Neural crest cell (in vitro differentiated cells): Measurements from ENCODE around the gene DENND1A. TPM values are rescaled to one million over a fixed set of nuclear protein-coding genes. Genes with fewer than 3 reads are reported as not detected.

Experiments
- DNase-seq: peaks from one replicate; pipeline ENCODE4 v3.0.0; 2021; ENCODE audit warnings: low read depth, mixed read lengths, low spot score
- H3K27ac Mint-ChIP-seq: one replicate; pipeline ENCODE4 v1.8.0; 2021; ENCODE audit warnings: mild to moderate bottlenecking, mixed read lengths; ENCODE audit not compliant: unreplicated experiment
- H3K27me3 Mint-ChIP-seq: 2 replicates; pipeline ENCODE4 v1.8.0; 2021; ENCODE audit warnings: low read depth, mild to moderate bottlenecking, mixed read lengths
- H3K36me3 Mint-ChIP-seq: 2 replicates; pipeline ENCODE4 v1.8.0; 2021; ENCODE audit warnings: low read depth, mild to moderate bottlenecking, mixed read lengths
- H3K4me1 Mint-ChIP-seq: 2 replicates; pipeline ENCODE4 v1.8.0; 2021; ENCODE audit warnings: mixed read lengths
- H3K4me3 Mint-ChIP-seq: one replicate; pipeline ENCODE4 v1.8.0; 2021; ENCODE audit warnings: mild to moderate bottlenecking, mixed read lengths
- H3K9me3 Mint-ChIP-seq: 2 replicates; pipeline ENCODE4 v1.8.0; 2021; ENCODE audit warnings: mixed read lengths
- total RNA-seq: library from RNA; stranded (reverse); gene quantifications from 2 replicates; pipeline ENCODE4 v1.2.1, GENCODE V29; 2021
- TF ChIP-seq, protein P1 (sequence below): fragments of 200-600 bp; sonication (generic); conservative IDR thresholded peaks from 2 replicates; pipeline ENCODE4 v1.5.0; 2021; ENCODE audit warnings: antibody characterized with exemption, mild to moderate bottlenecking

DENND1A gene
- total RNA-seq, 1 donor from 2014 or later: 17.8 TPM

DNA sequence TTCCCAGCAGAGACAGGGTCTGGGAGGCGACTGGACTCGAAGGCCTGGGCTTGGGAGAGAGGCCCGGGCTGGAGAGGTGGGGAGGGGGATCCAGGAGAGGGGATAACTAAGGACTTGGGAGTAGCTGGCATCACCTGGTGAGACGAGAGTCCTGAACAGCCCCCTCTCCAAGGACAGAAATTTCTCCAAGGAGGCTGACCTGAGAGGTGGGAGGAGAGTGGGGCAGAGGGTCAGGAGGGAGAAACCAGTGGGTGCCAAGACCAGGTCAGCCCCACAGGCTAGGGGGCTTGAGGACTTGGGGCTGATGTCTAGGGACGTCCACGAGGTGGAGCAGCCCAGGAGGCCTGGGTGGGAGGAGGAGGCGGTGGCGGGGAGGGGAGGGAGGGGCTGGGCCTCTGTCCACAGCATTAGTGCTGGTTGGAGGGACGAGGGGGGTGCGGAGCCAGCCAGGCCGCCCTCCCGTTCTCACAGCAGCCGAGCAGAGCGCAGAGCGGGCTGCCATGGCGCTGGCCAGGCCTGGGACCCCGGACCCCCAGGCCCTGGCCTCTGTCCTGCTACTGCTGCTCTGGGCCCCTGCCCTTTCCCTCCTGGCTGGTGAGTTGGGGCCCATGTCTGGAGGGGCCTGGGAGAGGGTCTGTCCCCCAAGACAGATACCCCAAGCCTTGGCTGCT is 574.0 kb downstream of the DENND1A start, which contains the start of gene CRB2:
CRB2 (plus strand) TSS at position 437 of the 671 bp plus-strand sequence; CDS start at position 501, 64 bp downstream.
- Mint-ChIP-seq H3K27me3 (peaks cover 21% of the 10 kb centered on the region), H3K4me1 (peaks cover 55% of the 10 kb centered on the region), H3K9me3 (no peaks in the 10 kb centered on the region), H3K36me3 (no peaks in the 10 kb centered on the region), H3K27ac (peak within 1 kb of the TSS; percentile 88), H3K4me3 (peak within 1 kb of the TSS; percentile 93)
- TF ChIP-seq, protein P1, sequence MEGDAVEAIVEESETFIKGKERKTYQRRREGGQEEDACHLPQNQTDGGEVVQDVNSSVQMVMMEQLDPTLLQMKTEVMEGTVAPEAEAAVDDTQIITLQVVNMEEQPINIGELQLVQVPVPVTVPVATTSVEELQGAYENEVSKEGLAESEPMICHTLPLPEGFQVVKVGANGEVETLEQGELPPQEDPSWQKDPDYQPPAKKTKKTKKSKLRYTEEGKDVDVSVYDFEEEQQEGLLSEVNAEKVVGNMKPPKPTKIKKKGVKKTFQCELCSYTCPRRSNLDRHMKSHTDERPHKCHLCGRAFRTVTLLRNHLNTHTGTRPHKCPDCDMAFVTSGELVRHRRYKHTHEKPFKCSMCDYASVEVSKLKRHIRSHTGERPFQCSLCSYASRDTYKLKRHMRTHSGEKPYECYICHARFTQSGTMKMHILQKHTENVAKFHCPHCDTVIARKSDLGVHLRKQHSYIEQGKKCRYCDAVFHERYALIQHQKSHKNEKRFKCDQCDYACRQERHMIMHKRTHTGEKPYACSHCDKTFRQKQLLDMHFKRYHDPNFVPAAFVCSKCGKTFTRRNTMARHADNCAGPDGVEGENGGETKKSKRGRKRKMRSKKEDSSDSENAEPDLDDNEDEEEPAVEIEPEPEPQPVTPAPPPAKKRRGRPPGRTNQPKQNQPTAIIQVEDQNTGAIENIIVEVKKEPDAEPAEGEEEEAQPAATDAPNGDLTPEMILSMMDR: peak; percentile 46
- DNase-seq: peak; percentile 58

DNA sequence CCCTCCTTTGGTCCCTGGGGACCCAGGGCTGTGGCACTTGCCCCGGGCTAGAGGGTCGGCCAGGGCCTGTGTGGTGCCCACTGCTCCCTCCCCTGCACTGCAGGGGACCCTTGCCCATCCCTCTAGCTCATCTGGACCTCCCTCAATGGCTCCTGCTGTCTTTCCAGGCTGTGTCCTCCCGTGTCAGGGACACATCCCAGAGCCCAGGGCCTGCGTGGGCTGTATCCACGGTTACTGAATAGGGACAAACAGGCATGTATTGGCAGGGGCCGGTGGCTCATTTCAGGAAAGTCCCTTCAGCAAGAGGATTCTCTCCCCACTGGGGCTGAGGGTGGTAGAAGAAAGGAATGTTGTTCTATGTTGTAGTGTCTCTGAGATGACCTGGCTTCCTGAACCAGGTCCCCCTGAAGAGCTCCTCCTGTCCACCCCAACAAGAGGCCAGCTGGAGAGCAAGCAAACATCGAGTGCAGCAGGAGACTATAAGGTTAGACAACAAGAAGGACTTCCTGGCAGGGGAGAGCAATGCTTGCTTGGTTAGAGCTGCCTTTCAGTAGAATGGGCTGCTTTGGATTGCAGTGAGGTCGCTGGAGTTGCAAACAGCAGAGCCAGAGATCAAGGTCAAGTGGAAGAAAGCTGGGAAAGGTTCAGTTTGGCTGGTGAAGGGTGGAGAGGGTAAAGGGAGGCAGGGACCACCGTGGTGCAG is 575.0 kb downstream of the DENND1A start:
- H3K27ac Mint-ChIP-seq: peak overlapping the region; percentile 88
- TF ChIP-seq, protein P1: no peak
- DNase-seq: no peak
- no peaks in the 10 kb centered on the region for H3K36me3 Mint-ChIP-seq
- peak overlapping the region; percentile 87 for H3K4me3 Mint-ChIP-seq
- peaks cover 29% of the 10 kb centered on the region for H3K27me3 Mint-ChIP-seq
- H3K4me1 Mint-ChIP-seq: peaks cover 46% of the 10 kb centered on the region
- no peaks in the 10 kb centered on the region for H3K9me3 Mint-ChIP-seq

DNA sequence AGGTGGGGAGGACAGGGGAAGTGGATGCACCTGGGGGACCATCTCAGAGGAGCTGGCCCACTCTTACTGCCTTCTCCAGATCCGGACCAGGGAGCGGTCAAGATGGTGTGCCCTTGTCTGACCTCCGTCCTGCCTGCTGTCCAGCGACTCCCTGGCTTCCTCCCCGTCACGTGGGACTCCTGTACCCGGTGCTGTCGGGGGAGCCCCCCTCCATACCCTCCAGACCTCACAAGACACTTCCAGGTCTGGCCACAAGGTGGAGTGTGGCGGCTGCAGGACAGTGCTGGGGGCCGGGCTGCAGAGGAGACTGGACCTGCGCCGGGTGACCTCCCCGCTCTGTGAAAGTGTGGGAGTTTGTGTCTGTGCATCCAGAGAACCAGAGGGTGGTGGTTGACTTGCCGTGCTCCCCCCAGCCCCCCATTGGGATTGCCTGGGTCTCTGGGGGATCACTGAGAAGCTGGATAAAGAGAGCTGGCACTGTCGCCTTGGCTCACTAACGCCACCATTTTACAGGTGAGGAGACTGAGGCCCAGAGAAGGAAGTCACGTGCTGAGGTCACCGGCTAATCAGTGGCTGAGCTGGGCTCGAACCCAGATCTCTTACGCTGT is 575.8 kb downstream of the DENND1A start:
- Mint-ChIP-seq H3K9me3 (no peaks in the 10 kb centered on the region), H3K4me3 (peak overlapping the region; percentile 85)
- peak; percentile 94 for DNase-seq

DNA sequence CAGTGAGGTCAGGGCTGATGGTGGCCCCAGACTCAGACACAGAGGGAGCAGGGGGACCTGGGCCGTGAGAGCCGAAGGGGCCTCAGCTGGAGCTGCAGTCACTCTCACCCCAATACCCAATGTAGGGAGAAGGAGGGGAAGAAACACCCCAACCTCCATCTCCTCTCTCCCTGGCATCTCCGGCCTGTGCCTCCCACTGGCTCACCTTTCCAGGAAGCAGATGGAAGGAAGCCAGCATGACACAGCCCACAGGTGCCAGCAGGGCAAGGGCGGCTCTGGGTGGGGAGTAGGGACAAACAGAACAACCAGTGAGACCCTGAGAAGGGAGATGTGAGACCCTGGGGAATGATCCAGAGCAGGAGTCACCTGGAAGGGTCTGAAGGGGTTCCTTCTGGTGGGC is 576.9 kb downstream of the DENND1A start:
- DNase-seq: no peak
- Mint-ChIP-seq H3K27me3 (peaks cover 32% of the 10 kb centered on the region), H3K4me1 (peaks cover 27% of the 10 kb centered on the region), H3K9me3 (no peaks in the 10 kb centered on the region), H3K36me3 (no peaks in the 10 kb centered on the region), H3K4me3 (peak overlapping the region; percentile 34), H3K27ac (no peak overlapping the region)
- TF ChIP-seq, protein P1: no peak

More for the DNA sequence above, 575.8 kb downstream of the DENND1A start:
- H3K36me3 Mint-ChIP-seq: no peaks in the 10 kb centered on the region
- H3K4me1 Mint-ChIP-seq: peaks cover 38% of the 10 kb centered on the region
- no peak overlapping the region for H3K27ac Mint-ChIP-seq
- H3K27me3 Mint-ChIP-seq: peaks cover 32% of the 10 kb centered on the region
- TF ChIP-seq, protein P1: peak; percentile 88

DNA sequence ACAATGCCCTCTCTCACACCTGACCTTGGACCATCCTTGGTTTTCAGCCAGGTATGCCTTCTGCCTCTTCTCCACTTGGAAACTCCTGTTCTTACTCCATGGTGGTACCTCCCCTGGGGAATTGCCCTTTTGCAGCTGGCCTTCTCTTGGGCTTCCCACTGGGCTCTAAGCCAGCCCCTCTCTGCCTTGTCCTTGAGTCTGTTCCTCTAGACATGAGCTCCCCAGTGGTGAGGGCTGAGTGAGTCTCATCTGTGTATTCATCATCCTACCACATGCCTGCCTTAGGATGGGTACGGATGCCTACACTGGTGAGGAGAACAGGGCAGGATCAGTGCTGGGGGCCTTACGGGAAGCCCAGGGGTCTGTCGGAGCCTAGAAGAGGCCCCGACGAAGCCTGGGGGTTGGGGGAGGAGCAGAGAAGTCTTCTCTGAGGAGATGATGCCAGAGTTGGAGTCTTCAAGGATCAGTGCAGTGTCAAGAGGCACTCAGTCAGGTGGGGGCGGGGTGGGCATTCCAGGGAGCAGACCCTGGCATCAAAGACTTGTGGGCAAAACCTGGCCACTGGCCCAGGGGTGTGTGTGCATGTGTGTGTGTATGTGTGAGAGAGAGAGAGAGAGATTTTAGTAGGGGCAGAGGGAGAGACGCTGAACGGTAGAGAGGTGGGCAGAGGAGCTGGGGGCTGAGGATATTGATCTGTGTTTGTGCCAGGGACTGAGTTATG is 579.2 kb downstream of the DENND1A start:
- H3K9me3 Mint-ChIP-seq: no peaks in the 10 kb centered on the region
- peaks cover 14% of the 10 kb centered on the region for H3K4me1 Mint-ChIP-seq
- no peaks in the 10 kb centered on the region for H3K36me3 Mint-ChIP-seq
- no peak for DNase-seq
- no peak overlapping the region for H3K27ac Mint-ChIP-seq
- no peak overlapping the region for H3K4me3 Mint-ChIP-seq
- TF ChIP-seq, protein P1: no peak
- peaks cover 32% of the 10 kb centered on the region for H3K27me3 Mint-ChIP-seq
